ENCODE results near the gene SERPINI2.

Gene SERPINI2
- 0 to 0.07 reads per million in 2 donors for total RNA-seq

DNA sequence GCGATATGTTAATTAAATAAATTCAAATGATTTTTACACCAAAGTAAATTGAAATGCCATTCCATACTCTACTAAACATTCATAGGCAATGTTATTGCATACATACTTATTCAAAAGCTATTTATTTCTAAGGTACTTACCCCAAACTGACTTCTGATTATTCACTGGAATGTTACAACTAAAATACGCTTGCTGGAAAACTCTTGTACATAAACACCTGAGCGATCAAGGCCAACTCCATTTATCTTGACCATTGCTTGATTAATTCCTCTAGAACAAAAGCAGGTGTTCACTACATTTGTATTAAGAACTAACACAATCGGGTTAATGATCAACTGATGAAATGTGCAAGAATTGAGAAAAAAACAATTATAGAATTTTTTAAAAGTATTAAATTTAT, at the start of gene SERPINI2:
Gene SERPINI2 (minus strand): TSS at position 180 of the 400 bp plus-strand sequence. CDS start 2,208 bp downstream, outside the sequence.
- DNase-seq = no peak

GRCh38 chr3:167521006-167521355, 47.1 kb upstream of the SERPINI2 start:
- no peak for DNase-seq

DNA sequence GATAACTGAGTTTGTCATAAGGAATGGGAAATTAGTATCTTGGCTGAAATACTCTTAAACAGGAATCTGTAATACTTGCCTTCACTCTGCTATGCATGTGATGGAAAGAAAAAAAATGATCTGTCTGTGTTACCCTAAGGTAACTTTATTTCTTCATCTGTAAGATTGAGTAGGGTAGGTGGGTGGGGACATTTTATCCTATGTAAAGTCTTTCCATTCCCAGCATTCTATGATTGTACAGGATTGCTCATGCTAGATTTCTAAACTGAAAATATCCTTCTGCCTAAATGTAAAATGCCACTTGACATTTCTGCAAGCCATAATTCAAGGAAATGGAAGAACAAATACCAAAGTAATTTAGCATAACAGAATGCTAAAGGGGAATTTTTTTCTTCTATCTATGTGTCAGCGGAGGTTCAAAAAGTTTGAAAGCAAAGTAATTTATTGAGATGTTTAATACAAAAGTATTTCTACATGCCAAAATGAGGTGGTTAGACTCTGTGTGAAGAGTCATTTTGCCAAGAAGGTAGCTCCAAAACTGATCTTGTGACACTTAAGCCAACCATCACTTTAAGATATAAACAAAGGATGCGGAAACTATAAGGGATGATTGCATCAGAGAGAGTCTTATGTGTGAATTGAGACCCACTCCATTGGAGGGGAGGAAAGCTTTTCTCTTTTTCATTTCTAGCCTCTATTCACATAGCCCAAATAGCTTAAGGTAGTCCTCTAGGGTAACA, 46.6 kb upstream of the SERPINI2 start:
- no peak for DNase-seq

DNA sequence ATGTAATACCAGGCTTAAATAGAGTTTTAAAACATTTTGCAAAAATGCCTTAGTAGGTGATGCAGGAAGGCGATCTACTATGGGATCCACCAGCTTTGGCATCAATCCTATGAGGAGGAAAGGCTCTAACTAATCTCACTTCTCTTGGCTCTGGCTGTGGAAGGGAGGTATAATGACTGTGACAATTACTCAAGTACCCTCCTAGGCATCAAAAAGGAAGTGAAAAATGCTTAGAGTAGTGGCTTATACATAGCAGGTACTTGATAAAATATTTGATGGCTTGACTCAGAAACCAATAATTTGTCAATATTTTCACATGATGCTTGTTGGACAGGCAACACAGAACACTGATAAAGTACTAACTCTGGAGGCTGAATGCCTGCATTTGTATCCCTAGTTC, 34.1 kb upstream of the SERPINI2 start:
- DNase-seq = no peak

- no peak for DNase-seq
Measured at GRCh38 chr3:167502401-167502800, 28.6 kb upstream of the SERPINI2 start.

DNA sequence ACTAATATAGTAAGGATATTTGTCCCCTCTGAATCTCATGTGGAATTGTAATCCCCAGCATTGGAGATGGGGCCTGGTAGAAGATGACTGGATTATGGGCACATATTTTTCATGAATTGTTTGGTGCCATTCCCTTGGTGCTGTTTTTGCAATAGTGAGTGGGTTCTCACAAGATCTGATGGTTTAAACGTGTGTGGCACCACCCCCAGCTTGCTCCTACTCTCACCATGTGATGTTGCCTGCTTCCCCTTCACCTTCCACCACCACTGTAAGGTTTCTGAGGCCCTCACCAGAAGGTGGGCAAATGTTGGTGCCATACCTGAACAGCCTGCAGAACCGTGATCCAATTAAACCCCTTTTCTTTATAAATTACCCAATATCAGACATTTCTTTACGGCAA, 28.1 kb upstream of the SERPINI2 start:
- DNase-seq = no peak

GRCh38 chr3:167497903-167498302, 24.1 kb upstream of the SERPINI2 start:
- no peak for DNase-seq

- no peak for DNase-seq
Measured at GRCh38 chr3:167493244-167493643, 19.4 kb upstream of the SERPINI2 start.

GRCh38 chr3:167491621-167492020, 17.8 kb upstream of the SERPINI2 start:
- DNase-seq = no peak

- no peak for DNase-seq
Measured at GRCh38 chr3:167489571-167489970, 15.7 kb upstream of the SERPINI2 start.

DNA sequence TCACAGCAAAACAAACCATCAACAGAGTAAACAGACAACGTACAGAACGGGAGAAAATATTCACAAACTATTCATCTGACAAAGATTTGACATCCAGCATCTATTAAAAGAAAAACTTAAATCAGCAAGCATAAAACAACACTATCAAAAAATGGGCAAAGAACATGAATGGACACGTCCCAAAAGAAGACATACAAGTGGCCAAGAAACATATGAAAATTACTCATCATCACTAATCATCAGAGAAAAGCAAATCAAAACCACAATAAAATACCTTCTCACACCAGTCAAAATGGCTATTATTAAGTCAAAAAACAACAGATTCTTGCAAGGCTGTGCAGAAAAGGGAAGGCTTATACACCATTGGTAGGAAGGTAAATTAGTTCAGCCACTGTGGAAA, 13.7 kb upstream of the SERPINI2 start:
- DNase-seq = no peak

- DNase-seq = no peak
Measured at GRCh38 chr3:167484551-167484950, 10.7 kb upstream of the SERPINI2 start.

GRCh38 chr3:167483708-167484475, 10.1 kb upstream of the SERPINI2 start:
- no peak for DNase-seq

- DNase-seq = no peak
Measured at GRCh38 chr3:167481164-167481563, 7.3 kb upstream of the SERPINI2 start.

DNA sequence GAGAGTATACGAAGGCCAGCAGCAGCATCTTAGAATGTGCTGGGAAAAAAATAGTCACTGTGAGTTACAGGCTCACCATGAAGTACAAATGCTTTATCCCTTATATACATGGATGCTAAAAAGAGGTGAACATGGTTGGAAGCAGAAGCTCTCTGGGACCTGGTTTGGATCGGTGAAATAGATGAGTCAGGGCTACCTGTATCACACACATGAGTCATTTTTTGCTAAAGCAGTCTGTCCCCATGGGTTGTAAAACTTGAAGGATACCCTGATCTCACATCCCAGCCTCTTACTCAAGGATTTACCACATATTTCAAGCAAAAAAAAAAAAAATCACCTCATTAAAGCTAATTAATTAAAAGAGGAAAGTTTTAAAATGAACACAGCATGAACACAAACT, 6.9 kb upstream of the SERPINI2 start:
- no peak for DNase-seq

DNA sequence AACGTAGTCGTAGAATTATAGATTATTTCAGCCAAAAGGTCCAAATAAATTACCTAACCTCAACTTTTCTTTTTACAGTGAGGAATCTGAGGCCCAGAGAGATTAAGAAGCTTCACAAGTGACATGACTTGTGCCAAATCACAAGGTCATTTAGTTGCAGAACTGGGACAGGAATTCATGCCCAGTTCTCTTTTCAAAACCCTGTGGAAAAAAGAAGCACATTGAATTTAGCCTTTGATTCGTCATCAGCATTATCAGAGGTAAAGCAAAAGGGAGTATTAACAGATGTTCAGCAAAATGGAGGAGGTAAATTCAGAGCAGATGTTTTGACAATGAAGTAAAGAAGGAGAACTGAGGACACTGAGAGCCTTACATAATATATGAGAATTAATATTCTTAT, 4.5 kb downstream of the SERPINI2 start:
- DNase-seq = no peak

DNA sequence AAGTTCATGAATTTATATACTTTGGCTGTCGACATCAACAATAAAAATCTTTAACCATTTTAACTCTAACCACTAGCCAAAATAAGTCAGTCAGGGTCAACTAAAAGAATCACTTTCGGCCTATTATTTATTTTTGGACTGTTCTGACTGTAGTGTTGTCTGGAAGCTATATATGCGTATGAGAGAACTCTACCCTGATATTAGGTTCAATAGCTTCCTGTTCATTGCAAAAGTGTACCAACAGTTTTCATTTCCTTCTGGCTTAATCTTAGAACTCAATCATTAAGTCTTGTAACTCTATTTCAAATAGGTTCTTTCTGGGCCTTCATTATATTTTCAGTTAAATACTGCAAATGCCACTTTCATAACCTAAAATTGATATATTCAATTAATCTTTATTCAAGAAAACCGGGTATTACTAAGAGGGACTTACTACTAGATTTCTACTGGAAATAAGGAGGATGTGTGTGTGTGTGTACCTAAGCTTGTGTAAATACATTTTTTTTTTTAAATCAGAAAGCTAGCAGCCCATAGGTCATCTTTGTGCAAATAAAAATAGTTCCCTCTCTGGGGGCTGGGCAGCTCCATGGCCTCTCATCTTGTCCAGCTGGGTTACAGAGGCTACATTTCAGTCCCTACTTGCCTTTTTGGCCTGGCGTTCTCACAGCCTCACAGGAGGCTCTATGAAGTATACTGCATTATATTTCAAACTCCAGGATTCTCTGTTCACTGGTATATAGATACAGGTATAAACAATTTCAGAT, 5.8 kb downstream of the SERPINI2 start:
- DNase-seq = no peak

GRCh38 chr3:167466966-167467365, 6.9 kb downstream of the SERPINI2 start:
- DNase-seq = no peak

GRCh38 chr3:167456157-167456799, 17.6 kb downstream of the SERPINI2 start:
- DNase-seq = no peak

- no peak for DNase-seq
Measured at GRCh38 chr3:167453815-167454214, 20.0 kb downstream of the SERPINI2 start.

DNA sequence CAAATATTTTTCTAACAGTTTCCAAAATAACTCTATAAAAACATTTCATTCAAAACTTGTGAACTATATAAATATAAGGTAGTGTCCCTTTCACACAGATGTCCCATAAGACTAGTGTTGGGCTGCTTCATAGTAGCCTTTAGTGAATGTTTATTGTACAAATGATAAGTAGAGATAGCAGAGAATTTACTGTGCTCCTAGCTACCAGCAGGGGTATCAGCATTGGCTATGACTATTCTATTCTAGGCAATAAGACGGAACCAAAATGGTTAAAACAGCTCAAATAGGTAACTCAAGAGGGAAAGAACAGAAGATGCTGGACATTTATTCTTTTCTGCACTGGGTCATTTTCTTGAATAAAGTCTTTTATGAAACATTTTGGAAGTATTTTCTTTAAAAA, 22.6 kb downstream of the SERPINI2 start:
- DNase-seq = no peak

GRCh38 chr3:167450675-167451074, 23.2 kb downstream of the SERPINI2 start:
- no peak for DNase-seq

DNA sequence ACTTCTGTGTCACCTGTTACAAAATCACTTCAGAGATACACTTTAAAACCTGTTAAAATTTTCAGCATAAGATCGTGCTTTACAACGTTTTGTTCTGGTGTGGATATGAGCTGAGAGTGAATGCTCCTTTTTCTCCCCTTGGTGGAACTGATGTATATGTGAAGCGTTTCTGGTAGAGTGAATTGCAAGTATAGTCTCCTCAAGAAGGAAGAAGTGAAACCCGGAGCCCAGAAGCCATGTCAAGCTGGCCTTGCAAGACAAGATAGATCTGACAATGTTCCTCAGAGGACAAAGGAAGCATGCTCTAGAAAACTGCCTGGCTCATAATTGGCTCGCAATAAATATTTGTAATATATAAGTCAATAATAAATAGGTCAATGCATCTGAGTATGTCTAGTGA, 23.6 kb downstream of the SERPINI2 start:
- DNase-seq = no peak

All from T-helper 9 cell (primary cell).